Testis (tissue), 3 donors: ENCODE data around the gene PDLIM7. TPM values are rescaled to one million over a fixed set of nuclear protein-coding genes. Genes with fewer than 3 reads are reported as not detected.
A peak's percentile ranks its signal among the peaks of the same experiment; 100 is the strongest.

ENCODE experiments used
- DNase-seq: peaks from one replicate; pipeline ENCODE4 v3.0.0-alpha.2; 2019
- H3K27ac ChIP-seq, 2 donors: fragments of 200-600 bp; sonication (generic); one replicate each; pipeline ENCODE4 v1.5.1; 2019
- H3K27me3 ChIP-seq: fragments of 200-600 bp; sonication (generic); one replicate; pipeline ENCODE4 v1.5.1; 2019
- H3K36me3 ChIP-seq: fragments of 200-600 bp; sonication (generic); one replicate; pipeline ENCODE4 v1.5.1; 2017; ENCODE audit warnings: low read depth; ENCODE audit errors: missing control alignments
- H3K4me1 ChIP-seq: fragments of 200-600 bp; sonication (generic); one replicate; pipeline ENCODE4 v1.5.1; 2019
- H3K4me3 ChIP-seq, 2 donors: fragments of 200-600 bp; sonication (generic); one replicate each; pipeline ENCODE4 v1.5.1; 2017 to 2019
- H3K9me3 ChIP-seq: fragments of 200-600 bp; sonication (generic); one replicate; pipeline ENCODE4 v1.5.1; 2017
- CTCF ChIP-seq, 3 experiments: fragments of 450-650 bp in 2 of 3; fragments of 200-600 bp in 1 of 3; sonication (generic) in 1 of 3; IDR thresholded peaks; one replicate each; pipeline ENCODE4 v1.5.1; 2016 to 2019; ENCODE audit warnings: antibody characterized with exemption in 3 of 3, mild to moderate bottlenecking in 2 of 3, moderate library complexity in 1 of 3
- POLR2A ChIP-seq: fragments of 450-650 bp; IDR thresholded peaks from one replicate; pipeline ENCODE4 v1.6.1; 2017; ENCODE audit warnings: antibody characterized with exemption, mild to moderate bottlenecking, moderate library complexity
- WGBS, 2 donors: methylation state at CpG; one replicate each; pipeline ENCODE4 v1.1.5; 2018; 5-methylcytosine and 5-hydroxymethylcytosine counted together
- intact Hi-C: fragments of 100-400 bp; cut with DNase I; formaldehyde crosslinking; loops from one replicate; pipeline ENCODE4 v1.15.1; 2023; ENCODE audit warnings: low total_unique reads
- polyA plus RNA-seq: library from polyadenylated mRNA; stranded (reverse); fragments of 350-450 nt; fragmentation: Illumina TruSeq; extraction: RNeasy Lipid Tissue Mini Kit (QIAGEN cat#74804); gene quantifications from one replicate; pipeline ENCODE4 v1.2.3, GENCODE V29; 2014; ENCODE audit warnings: low read depth, low replicate concordance; ENCODE audit not compliant: insufficient read depth
- total RNA-seq, 2 donors: library from RNA; depleted of rRNA; stranded (reverse); fragments of >200 nt; gene quantifications; one replicate each; pipeline ENCODE4 v1.2.3, GENCODE V29; 2016

The PDLIM7 gene
- total and polyA plus RNA-seq, 3 donors from 2014 or later = 72.2 to 118 (median 90.5) TPM

DNA sequence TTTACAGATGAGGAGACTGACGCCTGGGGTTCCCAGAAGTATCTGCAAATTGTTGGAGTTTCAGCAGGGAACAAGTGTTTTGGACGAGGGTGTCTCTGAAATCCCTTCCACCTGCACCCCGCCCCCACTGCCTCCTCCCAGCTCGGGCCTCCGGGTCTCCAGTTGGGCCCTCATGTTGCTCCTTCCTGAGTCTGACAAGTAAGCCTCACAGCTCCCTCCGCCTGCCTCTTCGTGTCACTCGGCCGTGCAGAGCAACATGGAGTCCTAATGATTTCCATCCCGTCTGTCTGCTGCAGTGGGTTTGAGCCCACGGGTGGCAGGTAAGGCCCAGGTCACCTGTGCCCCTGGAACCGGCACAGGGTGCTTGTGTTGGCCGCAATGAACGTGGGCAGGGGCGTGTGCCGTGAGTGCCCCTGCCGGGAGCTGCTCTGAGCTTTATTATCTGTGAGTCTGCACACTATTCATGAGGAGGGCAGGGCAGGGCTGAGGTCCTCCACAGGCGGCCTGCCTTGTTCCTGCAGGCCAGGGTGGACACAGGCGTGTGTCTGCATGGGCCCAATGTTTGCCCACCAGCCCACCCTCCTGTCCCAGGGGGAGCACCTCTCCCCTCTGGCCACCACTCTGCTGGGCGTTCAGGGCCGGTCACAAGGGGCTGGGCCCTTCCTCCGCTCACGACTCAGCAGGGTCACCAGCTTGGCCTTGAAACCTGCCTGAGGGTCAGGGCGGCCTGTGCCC lies 6.1 kb upstream of the PDLIM7 start:
- WGBS, 2 donors = 89 to 92% methylated on average over 18 to 19 of the region's 24 CpGs
- no peak for DNase-seq
- Histone ChIP-seq H3K27me3 (no peaks in the 10 kb centered on the region), H3K4me3 (no peak overlapping the region), H3K36me3 (no peaks in the 10 kb centered on the region), H3K27ac (no peak overlapping the region), H3K4me1 (peaks cover 25% of the 10 kb centered on the region), H3K9me3 (no peaks in the 10 kb centered on the region)
- TF ChIP-seq POLR2A = no peak
- no peak for TF ChIP-seq CTCF (IDR thresholded peaks at IDR 0.05)
- intact Hi-C loops = loop anchor here (10.0 kb wide), 1 partner anchor 109 kb away; no protein-coding TSS in a partner anchor

GRCh38 chr5:177502886-177503285 lies 5.5 kb upstream of the PDLIM7 start:
- Histone ChIP-seq H3K4me1 (peaks cover 31% of the 10 kb centered on the region), H3K27ac (no peak overlapping the region), H3K4me3 (no peak overlapping the region), H3K27me3 (no peaks in the 10 kb centered on the region), H3K9me3 (no peaks in the 10 kb centered on the region), H3K36me3 (no peaks in the 10 kb centered on the region)
- WGBS, 2 donors = 82 to 83% methylated on average over 16 of the region's 16 CpGs
- TF ChIP-seq POLR2A (no peak), CTCF (IDR thresholded peaks at IDR 0.05) (no peak)
- intact Hi-C loops = loop anchor here (10.0 kb wide), 1 partner anchor 108 kb away; no protein-coding TSS in a partner anchor
- DNase-seq = no peak

- Histone ChIP-seq H3K4me3 (no peak overlapping the region), H3K9me3 (no peaks in the 10 kb centered on the region), H3K4me1 (peaks cover 35% of the 10 kb centered on the region), H3K27ac (no peak overlapping the region), H3K36me3 (no peaks in the 10 kb centered on the region), H3K27me3 (no peaks in the 10 kb centered on the region)
- TF ChIP-seq CTCF (IDR thresholded peaks at IDR 0.05) = no peak
- 48 to 53% methylated on average over 9 of the region's 9 CpGs for WGBS, 2 donors
- intact Hi-C loops = loop anchor here (10.0 kb wide), 1 partner anchor 107 kb away; no protein-coding TSS in a partner anchor
- DNase-seq = no peak
Measured at GRCh38 chr5:177501874-177502678, 4.7 kb upstream of the PDLIM7 start.

- TF ChIP-seq CTCF (IDR thresholded peaks at IDR 0.05) = peak; percentile 83 to 95 (median 88)
- TF ChIP-seq POLR2A = no peak
- Histone ChIP-seq H3K27me3 (no peaks in the 10 kb centered on the region), H3K4me1 (peaks cover 36% of the 10 kb centered on the region), H3K4me3 (no peak overlapping the region), H3K27ac (peak overlapping the region; percentile 3 to 36), H3K36me3 (no peaks in the 10 kb centered on the region), H3K9me3 (no peaks in the 10 kb centered on the region)
- intact Hi-C loops = loop anchor here (10.0 kb wide), 1 partner anchor 106 kb away; no protein-coding TSS in a partner anchor
- DNase-seq = peak; percentile 95
- 34 to 36% methylated on average over 3 to 10 of the region's 10 CpGs for WGBS, 2 donors
Measured at GRCh38 chr5:177500685-177501522, 3.5 kb upstream of the PDLIM7 start.
